Liver (tissue), 9 donors: Measurements from ENCODE around the gene LRPPRC. TPM values are rescaled to one million over a fixed set of nuclear protein-coding genes. Genes with fewer than 3 reads are reported as not detected.

ENCODE experiments used
- DNase-seq: peaks from one replicate; pipeline ENCODE4 v3.0.0-alpha.2; 2017; ENCODE audit warnings: low spot score
- H3K27ac ChIP-seq, 2 donors: one replicate each; pipeline ENCODE4 v1.7.0; 2013; ENCODE audit warnings: inconsistent platforms in 2 of 2, low read length in 2 of 2, control low read depth in 1 of 2, low read depth in 1 of 2, mild to moderate bottlenecking in 1 of 2
- H3K27me3 ChIP-seq, 4 donors: one replicate each; pipeline versions ENCODE4 v1.6.1 to v1.7.0; 2013; ENCODE audit warnings: low read length in 3 of 4, inconsistent platforms in 1 of 4, mild to moderate bottlenecking in 1 of 4, moderate library complexity in 1 of 4; ENCODE audit not compliant: control insufficient read depth in 4 of 4, insufficient read depth in 4 of 4
- H3K36me3 ChIP-seq, 4 donors: one replicate each; pipeline versions ENCODE4 v1.6.1 to v1.7.0; 2013; ENCODE audit warnings: low read length in 3 of 4, mild to moderate bottlenecking in 3 of 4, low read depth in 1 of 4, moderate library complexity in 1 of 4; ENCODE audit not compliant: control insufficient read depth in 4 of 4, insufficient read depth in 3 of 4
- H3K4me1 ChIP-seq, 4 donors: one replicate each; pipeline versions ENCODE4 v1.6.1 to v1.7.0; 2013; ENCODE audit warnings: low read length in 3 of 4, mild to moderate bottlenecking in 3 of 4, moderate library complexity in 1 of 4; ENCODE audit not compliant: control insufficient read depth in 4 of 4, insufficient read depth in 4 of 4
- H3K4me3 ChIP-seq, 3 donors: one replicate each; pipeline versions ENCODE4 v1.6.1 to v1.7.0; 2013; ENCODE audit warnings: low read length in 3 of 3, control low read depth in 1 of 3, low read depth in 1 of 3, mild to moderate bottlenecking in 1 of 3
- H3K9ac ChIP-seq, 2 donors: one replicate each; pipeline ENCODE4 v1.7.0; 2013; ENCODE audit warnings: low read length in 2 of 2, mild to moderate bottlenecking in 2 of 2, moderate library complexity in 2 of 2, control low read depth in 1 of 2, low read depth in 1 of 2
- H3K9me3 ChIP-seq, 4 donors: one replicate each; pipeline versions ENCODE4 v1.6.1 to v1.7.0; 2013; ENCODE audit warnings: low read length in 3 of 4; ENCODE audit not compliant: control insufficient read depth in 4 of 4
- ATF3 ChIP-seq: IDR thresholded peaks from 2 replicates; pipeline ENCODE4 v1.6.1; 2016; ENCODE audit warnings: antibody characterized with exemption
- EGR1 ChIP-seq, 2 donors: IDR thresholded peaks; 2 replicates each; pipeline ENCODE4 v1.6.1; 2016 to 2018; ENCODE audit warnings: antibody characterized with exemption in 2 of 2, low read depth in 2 of 2
- FOXA1 ChIP-seq: IDR thresholded peaks from 2 replicates; pipeline ENCODE4 v1.6.1; 2016; ENCODE audit warnings: antibody characterized with exemption
- FOXA2 ChIP-seq: IDR thresholded peaks from 2 replicates; pipeline ENCODE4 v1.6.1; 2016; ENCODE audit warnings: antibody characterized with exemption
- GABPA ChIP-seq, 2 donors: IDR thresholded peaks in 1 of 2; conservative IDR thresholded peaks in 1 of 2; 2 replicates each; pipeline ENCODE4 v1.6.1; 2016; ENCODE audit warnings: antibody characterized with exemption in 2 of 2, mild to moderate bottlenecking in 1 of 2, moderate library complexity in 1 of 2
- HNF4A ChIP-seq, 2 donors: conservative IDR thresholded peaks; 2 replicates each; pipeline ENCODE4 v1.6.1; 2016; ENCODE audit warnings: antibody characterized with exemption in 2 of 2, mild to moderate bottlenecking in 2 of 2
- HNF4G ChIP-seq: IDR thresholded peaks from 2 replicates; pipeline ENCODE4 v1.6.1; 2016; ENCODE audit warnings: antibody characterized with exemption
- JUND ChIP-seq, 2 donors: IDR thresholded peaks; 2 replicates each; pipeline ENCODE4 v1.6.1; 2016; ENCODE audit warnings: antibody characterized with exemption in 2 of 2
- NR2F2 ChIP-seq: IDR thresholded peaks from 2 replicates; pipeline ENCODE4 v1.6.1; 2016; ENCODE audit warnings: antibody characterized with exemption
- RAD21 ChIP-seq, 2 donors: IDR thresholded peaks; 2 replicates each; pipeline ENCODE4 v1.6.1; 2016; ENCODE audit warnings: antibody characterized with exemption in 2 of 2, mild to moderate bottlenecking in 2 of 2
- RXRA ChIP-seq, 2 donors: IDR thresholded peaks; 2 replicates each; pipeline ENCODE4 v1.6.1; 2017 to 2018; ENCODE audit warnings: antibody characterized with exemption in 2 of 2, mild to moderate bottlenecking in 1 of 2
- SP1 ChIP-seq: IDR thresholded peaks from 2 replicates; pipeline ENCODE4 v1.6.1; 2018; ENCODE audit warnings: antibody characterized with exemption, mild to moderate bottlenecking
- TAF1 ChIP-seq: conservative IDR thresholded peaks from 2 replicates; pipeline ENCODE4 v1.6.1; 2016; ENCODE audit warnings: antibody characterized with exemption, mild to moderate bottlenecking
- YY1 ChIP-seq: IDR thresholded peaks from 2 replicates; pipeline ENCODE4 v1.6.1; 2016; ENCODE audit warnings: antibody characterized with exemption, mild to moderate bottlenecking
- WGBS: extraction: QIAGEN DNeasy Blood & Tissue Kit; methylation state at CpG from one replicate; pipeline ENCODE4 v1.1.7; 2013; 5-methylcytosine and 5-hydroxymethylcytosine counted together
- polyA plus RNA-seq, 2 donors: library from polyadenylated mRNA; stranded (reverse) in 1 of 2; unstranded in 1 of 2; fragments of 200-250 nt in 1 of 2; fragments of >200 nt in 1 of 2; fragmentation: Nextera tagmentation in 1 of 2; extraction: Ambion mirVana in 1 of 2; gene quantifications; one replicate each; pipeline versions ENCODE4 v1.2.1 to v1.2.3, GENCODE V29; 2013 to 2015
- total RNA-seq, 2 donors: library from RNA; depleted of rRNA; stranded (reverse); fragments of >200 nt; gene quantifications; one replicate each; pipeline ENCODE4 v1.2.3, GENCODE V29; 2014
- TF ChIP-seq, protein P1 (sequence below): IDR thresholded peaks from 2 replicates; pipeline ENCODE4 v1.6.1; 2016; ENCODE audit warnings: antibody characterized with exemption
- TF ChIP-seq, protein P2 (sequence below): IDR thresholded peaks from 2 replicates; pipeline ENCODE4 v1.6.1; 2016; ENCODE audit warnings: antibody characterized with exemption
- TF ChIP-seq, protein P3 (sequence below): fragments of 150-350 bp; IDR thresholded peaks from 2 replicates; pipeline ENCODE4 v1.5.1; 2017; ENCODE audit warnings: improper control_type of control experiment, low read depth, low read length; ENCODE audit not compliant: missing input control
- donor health status: healthy.
- donor health status: healthy.
- donor health status: healthy.
- donor health status: healthy.
- donor health status: healthy.

LRPPRC gene
- total and polyA plus RNA-seq, 4 donors = 24.5 to 62.3 (median 34.4) TPM

DNA sequence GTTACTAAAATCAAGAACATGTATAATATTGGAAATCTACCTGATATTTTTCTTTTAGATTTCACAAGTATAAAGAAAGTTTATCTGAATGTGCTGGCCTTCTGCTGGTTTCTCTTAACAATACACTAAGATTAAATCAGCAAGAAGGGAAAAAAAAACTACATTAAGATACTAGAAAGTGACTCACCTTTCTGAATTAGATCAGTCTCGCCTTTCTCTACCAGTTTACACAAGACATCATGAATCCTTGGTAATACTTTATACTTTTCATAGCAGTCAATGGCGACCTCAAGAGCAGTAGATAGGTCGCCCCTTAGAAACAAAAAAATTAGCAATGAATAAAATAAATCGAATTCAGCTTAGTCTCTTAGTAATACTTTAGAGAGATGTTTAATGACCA lies 61.2 kb downstream of the LRPPRC start:
- Histone ChIP-seq H3K9ac (no peak overlapping the region), H3K27me3 (no peaks in the 10 kb centered on the region), H3K27ac (no peak overlapping the region), H3K36me3 (peaks cover 1 to 23% (median 14%) of the 10 kb centered on the region in 4 donors), H3K9me3 (no peaks in the 10 kb centered on the region), H3K4me1 (peaks cover 0 to 2% (median 0%) of the 10 kb centered on the region in 4 donors), H3K4me3 (no peak overlapping the region)
- no peak for TF ChIP-seq RXRA (IDR thresholded peaks at IDR 0.05)
- TF ChIP-seq, protein P1, sequence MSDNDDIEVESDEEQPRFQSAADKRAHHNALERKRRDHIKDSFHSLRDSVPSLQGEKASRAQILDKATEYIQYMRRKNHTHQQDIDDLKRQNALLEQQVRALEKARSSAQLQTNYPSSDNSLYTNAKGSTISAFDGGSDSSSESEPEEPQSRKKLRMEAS = no peak
- no peak for TF ChIP-seq GABPA (IDR thresholded peaks at IDR 0.05 in 1 of 2, conservative IDR thresholded peaks at IDR 0.05 in 1 of 2)
- no peak for TF ChIP-seq SP1
- no peak for TF ChIP-seq TAF1
- no peak for TF ChIP-seq HNF4A (conservative IDR thresholded peaks at IDR 0.05)
- TF ChIP-seq EGR1 (IDR thresholded peaks at IDR 0.05; ENCODE audit: low read depth in 2 of 2) = no peak
- no peak for TF ChIP-seq HNF4G
- TF ChIP-seq FOXA1 = no peak
- TF ChIP-seq RAD21 (IDR thresholded peaks at IDR 0.05) = no peak
- TF ChIP-seq, protein P2, sequence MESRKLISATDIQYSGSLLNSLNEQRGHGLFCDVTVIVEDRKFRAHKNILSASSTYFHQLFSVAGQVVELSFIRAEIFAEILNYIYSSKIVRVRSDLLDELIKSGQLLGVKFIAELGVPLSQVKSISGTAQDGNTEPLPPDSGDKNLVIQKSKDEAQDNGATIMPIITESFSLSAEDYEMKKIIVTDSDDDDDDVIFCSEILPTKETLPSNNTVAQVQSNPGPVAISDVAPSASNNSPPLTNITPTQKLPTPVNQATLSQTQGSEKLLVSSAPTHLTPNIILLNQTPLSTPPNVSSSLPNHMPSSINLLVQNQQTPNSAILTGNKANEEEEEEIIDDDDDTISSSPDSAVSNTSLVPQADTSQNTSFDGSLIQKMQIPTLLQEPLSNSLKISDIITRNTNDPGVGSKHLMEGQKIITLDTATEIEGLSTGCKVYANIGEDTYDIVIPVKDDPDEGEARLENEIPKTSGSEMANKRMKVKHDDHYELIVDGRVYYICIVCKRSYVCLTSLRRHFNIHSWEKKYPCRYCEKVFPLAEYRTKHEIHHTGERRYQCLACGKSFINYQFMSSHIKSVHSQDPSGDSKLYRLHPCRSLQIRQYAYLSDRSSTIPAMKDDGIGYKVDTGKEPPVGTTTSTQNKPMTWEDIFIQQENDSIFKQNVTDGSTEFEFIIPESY = no peak
- no peak for TF ChIP-seq YY1
- no peak for TF ChIP-seq NR2F2
- TF ChIP-seq JUND (IDR thresholded peaks at IDR 0.05) = no peak
- TF ChIP-seq ATF3 = no peak
- 89% methylated on average over 4 of the region's 4 CpGs for WGBS
- DNase-seq = no peak

DNA sequence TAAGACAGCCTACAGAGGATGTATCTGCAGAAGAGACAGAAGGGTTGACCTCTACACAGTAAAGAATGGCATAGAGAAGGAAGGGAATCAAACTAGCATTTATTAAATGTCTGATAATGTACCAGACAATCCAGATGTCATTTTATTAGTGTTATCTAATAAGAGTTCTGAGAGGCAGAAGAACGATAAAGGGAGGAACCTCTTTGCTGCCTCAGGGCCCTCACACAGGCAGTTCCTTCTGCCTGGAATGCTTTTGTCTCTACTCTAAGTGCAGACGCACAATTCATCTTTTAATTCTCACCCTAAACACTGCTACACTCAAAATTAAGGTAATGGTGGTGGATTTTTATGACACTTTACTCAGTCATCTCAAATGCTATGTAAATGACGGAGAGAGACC lies 64.5 kb downstream of the LRPPRC start:
- DNase-seq = no peak
- no peaks in the 10 kb centered on the region for H3K4me1 ChIP-seq
- H3K9me3 ChIP-seq = no peaks in the 10 kb centered on the region
- peaks cover 4 to 23% (median 14%) of the 10 kb centered on the region in 4 donors for H3K36me3 ChIP-seq
- TF ChIP-seq TAF1 (no peak), FOXA1 (no peak), YY1 (no peak), SP1 (no peak), NR2F2 (no peak), FOXA2 (no peak), HNF4A (conservative IDR thresholded peaks at IDR 0.05) (no peak), HNF4G (no peak), GABPA (IDR thresholded peaks at IDR 0.05 in 1 of 2, conservative IDR thresholded peaks at IDR 0.05 in 1 of 2) (no peak), RXRA (IDR thresholded peaks at IDR 0.05) (no peak), JUND (IDR thresholded peaks at IDR 0.05) (no peak), RAD21 (IDR thresholded peaks at IDR 0.05) (no peak), ATF3 (no peak)
- TF ChIP-seq, protein P3, sequence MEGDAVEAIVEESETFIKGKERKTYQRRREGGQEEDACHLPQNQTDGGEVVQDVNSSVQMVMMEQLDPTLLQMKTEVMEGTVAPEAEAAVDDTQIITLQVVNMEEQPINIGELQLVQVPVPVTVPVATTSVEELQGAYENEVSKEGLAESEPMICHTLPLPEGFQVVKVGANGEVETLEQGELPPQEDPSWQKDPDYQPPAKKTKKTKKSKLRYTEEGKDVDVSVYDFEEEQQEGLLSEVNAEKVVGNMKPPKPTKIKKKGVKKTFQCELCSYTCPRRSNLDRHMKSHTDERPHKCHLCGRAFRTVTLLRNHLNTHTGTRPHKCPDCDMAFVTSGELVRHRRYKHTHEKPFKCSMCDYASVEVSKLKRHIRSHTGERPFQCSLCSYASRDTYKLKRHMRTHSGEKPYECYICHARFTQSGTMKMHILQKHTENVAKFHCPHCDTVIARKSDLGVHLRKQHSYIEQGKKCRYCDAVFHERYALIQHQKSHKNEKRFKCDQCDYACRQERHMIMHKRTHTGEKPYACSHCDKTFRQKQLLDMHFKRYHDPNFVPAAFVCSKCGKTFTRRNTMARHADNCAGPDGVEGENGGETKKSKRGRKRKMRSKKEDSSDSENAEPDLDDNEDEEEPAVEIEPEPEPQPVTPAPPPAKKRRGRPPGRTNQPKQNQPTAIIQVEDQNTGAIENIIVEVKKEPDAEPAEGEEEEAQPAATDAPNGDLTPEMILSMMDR = no peak
- TF ChIP-seq, protein P1 = no peak
- TF ChIP-seq, protein P2 = no peak
- H3K4me3 ChIP-seq = no peak overlapping the region
- WGBS = over 99% methylated on average over 3 of the region's 3 CpGs
- H3K27ac ChIP-seq = no peak overlapping the region
- H3K27me3 ChIP-seq = no peaks in the 10 kb centered on the region
- H3K9ac ChIP-seq = no peak overlapping the region
